Suprapubic skin (tissue), 4 donors: Measurements from ENCODE around the gene SLC25A15. TPM values are rescaled to one million over a fixed set of nuclear protein-coding genes. Genes with fewer than 3 reads are reported as not detected.

Experiments
- DNase-seq, 2 donors: peaks; one replicate each; pipeline ENCODE4 v3.0.0-alpha.2; 2019; ENCODE audit warnings: low spot score in 2 of 2
- H3K27ac ChIP-seq: fragments of 200-600 bp; sonication (generic); one replicate; pipeline ENCODE4 v1.5.1; 2019
- H3K27me3 ChIP-seq: fragments of 200-600 bp; sonication (generic); one replicate; pipeline ENCODE4 v1.5.1; 2019
- H3K36me3 ChIP-seq: fragments of 200-600 bp; sonication (generic); one replicate; pipeline ENCODE4 v1.5.1; 2019
- H3K4me1 ChIP-seq: fragments of 200-600 bp; sonication (generic); one replicate; pipeline ENCODE4 v1.5.1; 2019
- H3K4me3 ChIP-seq: fragments of 200-600 bp; sonication (generic); one replicate; pipeline ENCODE4 v1.5.1; 2019; ENCODE audit warnings: mild to moderate bottlenecking
- H3K9me3 ChIP-seq: fragments of 200-600 bp; sonication (generic); one replicate; pipeline ENCODE4 v1.5.1; 2019
- CTCF ChIP-seq, 2 donors: fragments of 200-600 bp in 1 of 2; fragments of 450-650 bp in 1 of 2; sonication (generic) in 1 of 2; IDR thresholded peaks; one replicate each; pipeline ENCODE4 v1.5.1; 2016 to 2019; ENCODE audit warnings: antibody characterized with exemption in 2 of 2, mild to moderate bottlenecking in 1 of 2, moderate library complexity in 1 of 2
- EP300 ChIP-seq: sonication (generic); formaldehyde crosslinking; IDR thresholded peaks from one replicate; pipeline ENCODE4 v1.6.1; 2017; ENCODE audit warnings: antibody characterized with exemption
- POLR2A ChIP-seq, 2 donors: fragments of 450-650 bp; IDR thresholded peaks; one replicate each; pipeline ENCODE4 v1.6.1; 2017; ENCODE audit warnings: antibody characterized with exemption in 2 of 2, mild to moderate bottlenecking in 2 of 2, moderate library complexity in 2 of 2
- POLR2AphosphoS5 ChIP-seq, 3 donors: sonication (generic); formaldehyde crosslinking; IDR thresholded peaks; one replicate each; pipeline ENCODE4 v1.6.1; 2017; ENCODE audit warnings: antibody characterized with exemption in 3 of 3
- WGBS: methylation state at CpG from one replicate; pipeline ENCODE4 v1.1.5; 2018; 5-methylcytosine and 5-hydroxymethylcytosine counted together
- total RNA-seq, 4 donors: library from RNA; depleted of rRNA; stranded (reverse); fragments of >200 nt; gene quantifications; one replicate each; pipeline ENCODE4 v1.1.0, GENCODE V29; 2016

SLC25A15 gene
- total RNA-seq, 4 donors from 2014 or later: 4.2 to 12.1 (median 6.6) TPM

GRCh38 chr13:40790154-40790616 is 774 bp downstream of the SLC25A15 start:
- 23% methylated on average over 9 of the region's 9 CpGs for WGBS
- peak overlapping the region; percentile 73 for H3K4me3 ChIP-seq
- no peaks in the 10 kb centered on the region for H3K9me3 ChIP-seq
- peaks cover 15% of the 10 kb centered on the region for H3K4me1 ChIP-seq
- no peak for TF ChIP-seq CTCF (IDR thresholded peaks at IDR 0.05)
- TF ChIP-seq POLR2AphosphoS5 (IDR thresholded peaks at IDR 0.05): no peak
- TF ChIP-seq POLR2A (IDR thresholded peaks at IDR 0.05): no peak
- TF ChIP-seq EP300: no peak
- H3K27me3 ChIP-seq: no peaks in the 10 kb centered on the region
- peak overlapping the region; percentile 85 for H3K27ac ChIP-seq
- no peak for DNase-seq
- H3K36me3 ChIP-seq: peaks cover 6% of the 10 kb centered on the region

GRCh38 chr13:40792284-40793051 is 3.1 kb downstream of the SLC25A15 start:
- TF ChIP-seq CTCF (IDR thresholded peaks at IDR 0.05) (no peak), EP300 (no peak), POLR2A (IDR thresholded peaks at IDR 0.05) (no peak), POLR2AphosphoS5 (IDR thresholded peaks at IDR 0.05) (no peak)
- peak in 1 of 2 donors; percentile 65 for DNase-seq
- WGBS: 90% methylated on average over 10 of the region's 10 CpGs
- Histone ChIP-seq H3K36me3 (peaks cover 15% of the 10 kb centered on the region), H3K4me1 (peaks cover 15% of the 10 kb centered on the region), H3K27me3 (no peaks in the 10 kb centered on the region), H3K9me3 (no peaks in the 10 kb centered on the region), H3K4me3 (no peak overlapping the region), H3K27ac (no peak overlapping the region)

GRCh38 chr13:40793339-40793738 is 3.9 kb downstream of the SLC25A15 start:
- 82% methylated on average over 3 of the region's 3 CpGs for WGBS
- Histone ChIP-seq H3K4me1 (peaks cover 15% of the 10 kb centered on the region), H3K4me3 (no peak overlapping the region), H3K9me3 (no peaks in the 10 kb centered on the region), H3K27ac (no peak overlapping the region), H3K36me3 (peaks cover 15% of the 10 kb centered on the region), H3K27me3 (no peaks in the 10 kb centered on the region)
- DNase-seq: no peak
- TF ChIP-seq POLR2A (IDR thresholded peaks at IDR 0.05) (no peak), POLR2AphosphoS5 (IDR thresholded peaks at IDR 0.05) (no peak), CTCF (IDR thresholded peaks at IDR 0.05) (no peak), EP300 (no peak)

GRCh38 chr13:40794414-40795368 is 5.3 kb downstream of the SLC25A15 start:
- H3K9me3 ChIP-seq: no peaks in the 10 kb centered on the region
- H3K27me3 ChIP-seq: no peaks in the 10 kb centered on the region
- TF ChIP-seq EP300 (no peak), POLR2AphosphoS5 (IDR thresholded peaks at IDR 0.05) (no peak)
- peaks cover 20% of the 10 kb centered on the region for H3K36me3 ChIP-seq
- no peak overlapping the region for H3K4me3 ChIP-seq
- 87% methylated on average over 10 of the region's 13 CpGs for WGBS
- DNase-seq: peak in 1 of 2 donors; percentile 63
- peaks cover 8% of the 10 kb centered on the region for H3K4me1 ChIP-seq
- H3K27ac ChIP-seq: no peak overlapping the region

- H3K27ac ChIP-seq: no peak overlapping the region
- DNase-seq: no peak
- H3K4me1 ChIP-seq: no peaks in the 10 kb centered on the region
- H3K9me3 ChIP-seq: no peaks in the 10 kb centered on the region
- H3K4me3 ChIP-seq: no peak overlapping the region
- no peak for TF ChIP-seq EP300
- no peak for TF ChIP-seq CTCF (IDR thresholded peaks at IDR 0.05)
- no peak for TF ChIP-seq POLR2A (IDR thresholded peaks at IDR 0.05)
- no peak for TF ChIP-seq POLR2AphosphoS5 (IDR thresholded peaks at IDR 0.05)
- no peaks in the 10 kb centered on the region for H3K27me3 ChIP-seq
- 93% methylated on average over 6 of the region's 6 CpGs for WGBS
- H3K36me3 ChIP-seq: peaks cover 25% of the 10 kb centered on the region
Observed at GRCh38 chr13:40796649-40797048, 7.2 kb downstream of the SLC25A15 start.
